Measurements from ENCODE around the gene POLR2L.

POLR2L gene

DNA sequence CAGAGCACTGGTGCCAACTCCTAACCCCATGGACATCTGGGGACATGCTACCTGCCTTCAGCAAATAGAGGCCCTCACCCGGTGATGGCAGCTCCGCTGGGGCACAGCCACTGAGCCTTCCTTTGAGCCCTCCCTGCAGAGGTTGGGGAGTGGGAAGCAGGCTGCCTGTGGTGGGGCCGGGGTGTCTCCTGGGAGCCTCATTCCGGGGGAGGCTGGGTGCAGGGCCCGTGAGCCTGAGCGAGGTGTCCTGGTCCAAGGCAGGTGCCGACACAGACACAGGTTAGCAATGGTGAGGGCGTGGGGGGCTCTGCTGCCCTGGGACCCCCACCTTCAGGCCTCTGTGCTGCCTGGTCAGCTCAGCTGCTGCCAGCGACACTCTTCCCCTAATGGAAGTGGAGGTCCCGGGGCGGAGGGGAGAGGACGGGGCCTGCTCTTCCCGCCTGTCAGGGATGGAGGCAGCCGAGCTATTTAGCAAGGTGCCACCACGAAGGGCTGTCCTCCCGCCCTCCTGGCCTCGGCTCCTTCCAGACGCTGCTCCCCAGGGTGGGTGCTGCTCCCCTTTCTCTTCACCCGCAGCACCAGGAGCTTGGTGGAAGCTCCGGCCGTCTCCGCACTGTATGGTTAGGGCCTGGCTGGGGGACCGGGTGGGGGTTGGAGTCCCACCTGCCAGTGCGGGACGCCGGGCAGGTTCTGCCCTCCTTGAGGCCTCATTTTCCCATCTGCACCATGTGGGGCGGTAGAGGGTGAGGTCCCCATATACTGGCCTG lies 11.5 kb upstream of the POLR2L start:
- DNase-seq, result no peak

DNA sequence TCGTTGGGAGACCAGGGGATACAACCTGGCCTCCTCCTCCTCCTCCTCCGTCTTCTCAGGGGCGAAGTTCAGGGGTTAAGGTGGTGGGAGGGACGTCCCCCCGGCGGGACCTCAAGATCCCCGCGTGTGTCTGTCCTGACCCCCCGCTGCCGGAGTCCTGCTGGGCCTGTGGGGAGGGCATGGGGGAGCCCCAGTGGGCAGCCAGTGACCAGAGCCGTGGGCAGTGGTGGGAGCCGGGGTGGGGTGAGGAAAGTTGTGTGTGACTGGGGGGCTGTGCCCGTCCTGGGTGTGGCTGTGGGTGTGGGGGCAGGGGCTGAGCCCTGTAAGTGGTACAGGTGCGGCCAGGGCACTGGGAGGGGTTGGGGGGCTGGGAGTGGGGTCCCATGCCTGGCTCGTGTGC lies 10.4 kb upstream of the POLR2L start:
- DNase-seq, result no peak

DNA sequence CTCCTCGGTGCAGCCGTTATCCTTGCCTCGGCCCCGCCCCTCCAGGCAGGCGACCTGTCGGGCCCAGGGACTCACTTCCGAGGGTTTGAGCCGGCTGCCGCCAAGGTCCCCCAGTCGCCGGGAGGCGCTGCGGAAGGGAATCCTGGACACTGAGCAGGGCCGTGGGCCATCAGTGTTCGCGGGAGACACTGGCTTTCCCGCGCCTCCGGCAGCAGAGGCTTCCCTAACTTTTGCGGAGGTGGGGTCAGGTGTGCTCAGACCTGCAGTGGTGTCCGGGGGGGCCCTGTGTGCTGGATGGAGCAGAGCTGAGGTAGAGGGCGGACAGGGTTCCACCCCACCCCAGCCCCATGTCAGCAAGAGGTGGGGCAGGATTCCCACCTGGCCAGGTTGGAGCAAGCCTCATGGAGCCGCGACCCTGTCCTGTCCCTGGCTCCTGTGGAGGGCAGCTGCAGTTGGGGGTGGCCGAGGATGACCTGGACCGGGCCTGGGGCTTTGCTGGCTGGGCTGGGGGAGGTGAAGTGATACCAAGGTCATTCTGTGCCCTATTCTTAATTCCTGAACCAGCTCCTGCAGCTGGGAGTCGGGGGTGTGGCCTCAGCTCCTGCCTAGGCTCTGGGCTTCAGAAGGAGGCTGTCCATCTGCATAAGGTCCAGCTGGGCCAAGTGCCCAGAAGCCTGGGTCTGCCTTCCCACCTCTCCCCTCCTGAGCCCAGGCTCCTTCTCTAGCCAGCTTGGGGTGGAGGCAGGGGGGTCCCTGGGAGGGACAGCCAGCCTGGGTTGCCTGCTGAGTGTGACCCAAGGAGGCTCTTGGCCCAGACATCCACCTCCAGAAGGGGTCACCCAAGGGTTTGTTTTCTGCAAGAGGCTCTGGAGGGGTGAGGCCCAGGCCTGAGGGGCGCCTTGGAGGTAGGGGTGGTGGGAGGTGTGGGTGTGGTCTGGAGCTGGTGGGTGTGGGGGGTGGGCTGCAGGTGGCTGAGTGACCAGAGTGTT lies 8.7 kb upstream of the POLR2L start:
- no peak for DNase-seq

DNA sequence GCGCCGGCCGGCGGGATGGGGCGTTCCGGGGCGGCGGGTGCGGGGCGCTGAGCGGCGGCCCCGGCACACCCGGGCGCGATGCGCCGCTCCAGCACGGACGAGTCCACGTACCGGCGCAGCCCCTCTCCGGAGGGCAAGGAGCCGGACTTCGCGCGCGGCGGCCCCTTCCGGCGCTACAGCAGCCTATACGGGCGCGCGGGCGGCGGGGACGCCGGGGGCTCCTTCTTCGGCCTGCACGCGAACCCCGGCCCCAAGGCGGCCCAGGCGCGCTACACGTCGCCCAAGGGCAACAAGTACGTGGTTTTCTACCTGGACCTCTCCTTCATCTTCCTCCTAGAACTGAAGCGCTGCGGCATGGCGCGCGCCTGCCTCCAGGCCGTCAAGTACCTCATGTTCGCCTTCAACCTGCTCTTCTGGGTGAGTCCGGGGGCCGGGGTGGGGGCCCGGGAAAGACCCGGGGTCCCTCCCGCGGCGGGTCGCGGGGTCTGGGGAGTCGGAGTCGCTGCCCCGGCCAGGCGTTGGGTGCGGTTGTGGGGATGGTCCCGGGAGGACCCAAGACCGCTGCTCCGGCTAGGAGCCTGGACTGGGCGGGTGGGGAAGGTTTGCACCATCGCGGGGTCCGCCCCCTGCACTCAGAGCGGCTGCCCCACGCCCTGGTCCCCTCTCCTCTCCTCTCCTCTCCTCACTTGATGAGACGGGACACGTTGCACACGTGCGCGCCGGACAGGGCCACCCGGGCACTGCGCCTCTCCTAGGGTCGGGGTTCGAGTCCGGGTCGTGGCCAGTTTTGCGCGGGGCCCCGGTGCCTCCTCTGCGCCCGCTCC lies 7.8 kb upstream of the POLR2L start:
- DNase-seq, result no peak

DNA sequence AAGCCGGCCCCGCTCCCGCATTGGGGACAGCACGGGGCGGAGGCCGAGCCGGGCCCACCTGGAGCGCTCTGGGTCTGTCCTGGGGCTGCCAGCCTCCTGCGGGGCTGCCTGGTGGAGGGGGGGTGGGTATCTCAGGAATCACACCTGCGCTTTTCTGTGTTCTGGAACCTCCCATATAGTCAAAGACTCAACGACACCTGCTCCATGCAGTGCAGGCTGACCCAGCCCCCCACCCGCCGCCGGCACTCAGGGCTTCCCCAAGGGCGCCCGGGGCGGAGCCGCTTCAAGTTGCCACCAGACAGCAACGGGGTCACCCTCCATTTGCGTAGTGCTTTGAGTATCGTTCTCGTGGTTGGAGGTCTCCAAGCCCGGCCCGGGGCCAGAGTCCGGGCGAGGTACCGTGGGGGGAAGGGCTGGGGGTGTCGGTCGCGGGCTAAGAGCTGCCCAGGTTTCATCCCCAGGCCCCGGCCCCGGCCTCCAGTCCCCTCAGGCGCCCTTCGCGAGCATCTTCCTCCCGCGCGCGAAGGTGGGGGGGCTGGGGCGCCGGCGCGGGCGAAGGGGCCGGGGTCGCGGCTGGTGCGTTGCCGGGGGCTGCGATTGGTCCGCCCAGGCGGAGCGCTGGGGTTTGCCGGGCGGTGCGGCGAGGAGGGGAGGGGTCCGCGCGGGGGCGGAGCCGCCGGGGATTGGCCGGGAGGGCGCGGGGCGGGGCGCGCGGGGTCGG lies 6.9 kb upstream of the POLR2L start:
- DNase-seq, result no peak

DNA sequence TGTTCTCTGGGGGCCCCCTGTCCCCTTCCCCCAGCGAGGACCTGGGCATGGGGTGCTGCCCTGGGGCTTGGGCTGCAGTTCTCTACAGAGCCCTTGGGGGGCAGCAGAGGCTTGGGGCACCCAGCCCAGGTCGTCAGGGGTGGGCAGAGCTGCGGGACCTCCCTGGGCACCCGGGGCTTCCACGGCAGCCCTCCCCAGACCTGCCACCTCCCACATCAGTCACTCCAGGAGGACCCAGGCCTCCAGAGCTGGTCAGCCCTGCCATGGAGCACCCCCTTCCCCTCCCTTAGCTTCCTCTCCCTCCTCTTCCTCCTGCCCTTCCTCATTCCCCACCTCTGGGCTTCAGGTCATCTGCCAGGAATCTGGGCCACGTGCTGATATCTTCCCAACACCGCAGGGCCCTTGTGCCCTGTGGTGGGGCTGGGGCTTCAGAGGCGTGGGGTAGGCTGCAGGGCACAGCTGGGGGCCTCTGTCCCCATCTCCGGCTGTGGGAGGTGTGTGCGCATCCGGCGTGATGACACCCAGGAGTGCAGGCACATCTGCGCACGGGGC lies 6.1 kb upstream of the POLR2L start:
- DNase-seq, result peak; percentile 68

DNA sequence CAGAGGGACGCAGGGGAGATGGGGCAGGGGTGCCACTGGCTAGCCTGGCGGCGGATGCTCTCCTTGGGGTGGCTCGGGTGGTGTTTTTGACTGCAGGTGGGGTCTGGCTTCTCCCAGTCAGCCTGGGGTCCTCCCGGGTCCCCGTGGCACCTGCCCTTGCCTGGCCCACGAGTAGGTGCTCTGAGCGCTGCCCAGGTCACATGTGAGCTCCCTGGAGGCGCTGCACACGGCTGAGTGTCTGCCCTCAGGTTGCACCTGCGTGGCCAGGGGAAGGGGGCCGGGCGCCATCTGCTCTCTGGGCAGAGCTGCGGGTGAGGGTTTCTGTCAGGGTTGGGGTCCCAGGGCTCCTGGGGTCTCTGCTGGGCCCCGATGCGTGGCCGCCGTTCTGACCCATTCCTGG lies 5.5 kb upstream of the POLR2L start:
- DNase-seq, result no peak

DNA sequence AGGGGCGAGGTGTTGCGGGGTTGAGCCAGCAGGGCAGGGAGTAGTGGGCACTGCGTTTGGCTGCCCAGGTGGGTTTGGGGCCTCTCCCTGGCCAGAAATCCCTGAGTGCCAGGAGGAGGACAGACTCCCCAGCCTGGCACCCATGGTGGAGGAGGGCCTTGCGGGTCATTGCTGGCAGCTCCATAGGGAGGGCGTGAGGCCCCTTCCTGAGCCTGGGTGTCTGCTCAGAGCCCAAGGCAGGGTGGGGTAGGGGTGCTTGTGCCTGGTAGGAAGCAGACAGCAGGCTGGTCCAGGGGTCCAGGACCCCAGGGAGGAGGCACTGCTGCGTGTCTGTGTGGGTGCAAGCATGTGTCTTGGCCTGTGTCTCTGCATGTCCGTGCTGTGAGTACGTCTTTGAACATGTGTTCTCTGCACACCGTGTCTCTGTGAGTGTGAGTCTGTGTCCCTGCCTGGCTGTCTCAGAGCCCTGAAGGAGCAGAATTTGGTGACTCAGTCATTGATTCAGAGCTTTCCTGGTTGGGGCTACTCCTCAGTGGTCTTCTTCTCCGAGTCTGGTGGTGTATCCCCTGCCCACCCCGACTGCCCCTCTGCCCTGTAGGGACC lies 4.3 kb upstream of the POLR2L start:
- no peak for DNase-seq

DNA sequence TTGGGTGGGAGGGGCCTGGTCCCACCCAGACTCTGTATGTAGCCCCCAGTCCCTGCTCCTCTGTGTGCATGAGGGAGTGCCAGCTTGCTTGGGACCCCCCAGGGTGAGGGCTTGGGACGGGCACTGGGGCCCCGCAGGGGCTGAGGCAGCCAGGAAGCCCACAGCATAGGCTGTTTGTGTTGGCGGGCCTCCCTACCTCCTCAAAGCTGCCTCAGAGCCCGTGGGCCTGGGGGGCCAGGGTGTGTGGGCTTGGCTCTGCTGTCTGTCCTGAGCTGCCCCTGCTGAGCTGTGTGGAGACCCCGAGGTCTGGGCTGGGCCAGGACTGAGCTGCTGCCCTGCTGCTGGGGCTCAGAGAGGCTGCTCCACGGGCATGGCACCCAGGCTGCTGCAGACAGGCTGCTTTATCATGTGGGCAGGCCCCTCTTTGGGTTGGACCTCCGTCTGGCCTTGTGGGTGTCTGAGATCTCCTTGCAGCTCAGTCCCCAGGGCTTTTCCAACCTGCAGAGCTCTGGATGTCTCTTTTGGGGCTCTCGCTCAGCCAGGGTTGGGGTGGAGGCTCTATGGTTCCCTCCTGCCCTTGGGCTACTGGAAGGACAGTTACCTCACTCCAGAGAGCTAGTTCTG lies 3.7 kb upstream of the POLR2L start:
- no peak for DNase-seq

DNA sequence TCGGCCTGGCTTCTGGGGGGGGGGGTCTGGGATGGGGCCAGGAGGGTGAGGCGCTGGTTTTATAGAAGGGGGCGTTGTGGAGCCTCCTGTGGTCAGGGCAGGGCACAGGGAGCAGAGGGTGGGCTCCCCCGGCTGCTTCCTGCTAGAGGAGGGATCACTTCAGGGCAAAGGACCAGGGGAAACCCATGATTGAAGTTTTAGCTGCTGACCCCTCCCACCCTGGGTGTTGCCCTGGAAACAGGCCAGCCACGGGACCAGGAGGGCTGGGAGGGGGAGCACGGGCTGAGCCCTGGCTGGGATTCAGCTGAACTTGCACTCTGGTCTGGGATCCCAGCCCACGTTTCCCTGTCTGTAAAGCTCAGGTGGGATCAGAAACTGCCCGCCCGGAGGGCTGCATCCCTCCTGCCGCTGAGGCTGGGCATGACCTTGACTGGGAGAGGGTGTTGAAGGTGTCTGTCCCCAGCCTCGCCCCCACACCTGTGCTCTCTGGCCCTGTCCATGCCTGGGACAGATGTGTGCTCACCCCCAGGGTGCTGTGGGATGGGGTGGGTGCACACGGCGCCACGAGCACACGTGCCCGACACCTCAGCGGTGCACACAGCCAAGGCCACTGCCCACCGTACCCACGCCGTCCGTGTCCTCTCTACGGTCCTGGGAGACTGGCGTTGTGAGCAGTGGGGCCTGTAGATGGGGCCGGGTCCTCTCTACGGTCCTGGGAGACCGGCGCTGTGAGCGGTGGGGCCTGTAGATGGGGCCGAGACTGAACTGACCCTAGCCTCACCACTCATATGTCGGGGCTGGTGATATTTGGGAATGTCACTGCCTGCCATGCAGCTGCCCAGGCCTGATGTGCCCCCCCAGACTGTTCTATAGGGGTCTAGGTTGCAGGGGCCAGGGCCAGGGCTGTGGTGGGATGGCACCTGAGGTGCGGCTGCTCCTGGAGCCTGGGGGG lies 2.6 kb upstream of the POLR2L start:
- DNase-seq, result no peak

DNA sequence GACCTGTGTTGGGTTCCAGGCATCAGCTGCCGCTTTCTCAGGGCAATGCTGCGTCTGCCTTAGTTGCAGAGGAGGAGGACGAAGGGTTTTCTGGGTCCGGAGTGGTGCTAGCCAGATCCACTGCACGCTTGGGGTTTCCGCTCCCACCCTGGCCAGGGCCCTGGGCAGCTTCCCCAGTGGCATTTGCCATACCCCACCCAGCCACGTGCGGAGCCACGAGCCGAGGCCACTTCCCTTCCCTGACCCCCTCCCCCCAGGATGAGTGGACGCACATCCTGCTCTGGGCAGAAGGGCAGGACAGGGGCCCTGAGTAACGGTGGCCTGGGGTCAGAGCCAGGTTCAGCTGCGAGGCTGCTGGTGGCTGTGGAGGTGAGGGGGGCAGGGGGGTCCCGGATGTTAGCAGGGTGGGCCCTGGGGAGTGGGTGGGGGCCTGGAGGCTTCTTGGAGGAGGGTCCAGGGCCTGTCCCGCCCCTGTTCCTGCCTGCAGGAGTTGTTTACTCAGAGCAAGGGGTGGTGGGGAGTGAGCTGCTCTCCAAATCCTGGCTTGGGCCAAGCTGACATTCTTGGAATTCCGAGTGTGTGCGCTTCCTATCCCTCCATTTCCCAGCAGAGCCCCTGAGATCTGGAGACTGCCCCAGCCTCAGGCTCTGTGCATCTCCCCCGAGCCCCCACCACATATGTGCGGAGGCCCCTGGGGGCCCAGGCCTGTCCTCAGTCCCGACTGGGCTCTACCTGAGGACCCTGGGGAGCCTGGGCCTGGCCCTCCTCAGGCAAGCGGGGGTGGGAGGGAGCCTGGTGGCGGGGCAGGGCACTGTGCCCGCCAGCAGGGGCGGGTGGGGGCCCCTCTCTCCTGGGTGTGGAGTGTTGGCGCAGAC lies 1.7 kb upstream of the POLR2L start:
- DNase-seq, result no peak

DNA sequence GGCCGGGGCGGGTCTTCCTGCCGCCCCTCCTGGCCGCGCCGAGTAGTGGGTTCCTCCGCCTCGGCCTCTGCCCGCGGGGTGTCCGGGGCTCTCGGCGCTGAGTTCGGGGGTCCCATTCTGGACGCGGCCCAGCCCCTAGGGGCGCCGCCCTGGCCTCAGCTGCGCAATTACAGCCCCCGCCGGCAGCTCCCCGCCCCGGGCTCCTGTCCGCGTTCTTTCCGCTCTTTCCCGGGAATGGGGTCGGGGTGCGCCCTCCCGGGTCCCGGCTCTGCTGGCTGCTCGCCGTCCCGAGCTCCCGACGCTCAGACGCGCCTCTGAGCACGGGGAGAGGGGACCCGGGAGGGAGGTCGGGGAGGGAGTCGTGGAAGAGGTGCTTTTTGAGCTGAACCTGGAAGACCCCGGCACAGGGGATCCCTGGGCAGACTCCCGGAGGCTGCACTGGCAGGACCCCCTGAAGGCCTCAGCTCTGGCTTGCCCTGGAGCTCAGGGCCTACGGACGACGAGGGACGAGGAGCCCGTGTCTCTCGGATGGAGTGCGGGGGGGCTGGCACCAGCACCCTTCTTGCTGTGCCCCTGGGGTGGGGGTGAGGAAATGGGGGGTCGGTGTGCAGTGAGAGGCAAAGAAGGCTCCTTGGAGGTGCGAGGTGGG lies 881 bp upstream of the POLR2L start:
- no peak for DNase-seq

DNA sequence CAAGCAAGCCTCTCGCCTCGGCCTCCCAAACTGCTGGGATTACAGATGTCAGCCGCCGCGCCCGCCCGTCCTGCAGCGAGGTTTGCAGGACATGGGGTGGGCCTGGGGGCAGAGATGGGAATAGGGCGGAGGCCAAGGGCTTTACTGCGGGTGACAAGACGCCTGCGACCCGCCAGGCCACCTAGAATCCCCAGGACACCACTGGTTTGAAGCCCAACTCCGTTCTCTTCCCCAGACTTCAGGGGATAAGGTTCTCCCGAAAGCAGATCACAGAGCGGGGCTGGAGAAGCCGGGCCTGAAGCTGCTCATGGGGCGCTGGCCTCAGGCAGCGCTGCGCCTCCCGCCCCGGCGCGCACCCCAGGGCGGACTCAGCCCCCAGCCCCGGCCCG lies 354 bp downstream of the POLR2L start:
- DNase-seq, result no peak

DNA sequence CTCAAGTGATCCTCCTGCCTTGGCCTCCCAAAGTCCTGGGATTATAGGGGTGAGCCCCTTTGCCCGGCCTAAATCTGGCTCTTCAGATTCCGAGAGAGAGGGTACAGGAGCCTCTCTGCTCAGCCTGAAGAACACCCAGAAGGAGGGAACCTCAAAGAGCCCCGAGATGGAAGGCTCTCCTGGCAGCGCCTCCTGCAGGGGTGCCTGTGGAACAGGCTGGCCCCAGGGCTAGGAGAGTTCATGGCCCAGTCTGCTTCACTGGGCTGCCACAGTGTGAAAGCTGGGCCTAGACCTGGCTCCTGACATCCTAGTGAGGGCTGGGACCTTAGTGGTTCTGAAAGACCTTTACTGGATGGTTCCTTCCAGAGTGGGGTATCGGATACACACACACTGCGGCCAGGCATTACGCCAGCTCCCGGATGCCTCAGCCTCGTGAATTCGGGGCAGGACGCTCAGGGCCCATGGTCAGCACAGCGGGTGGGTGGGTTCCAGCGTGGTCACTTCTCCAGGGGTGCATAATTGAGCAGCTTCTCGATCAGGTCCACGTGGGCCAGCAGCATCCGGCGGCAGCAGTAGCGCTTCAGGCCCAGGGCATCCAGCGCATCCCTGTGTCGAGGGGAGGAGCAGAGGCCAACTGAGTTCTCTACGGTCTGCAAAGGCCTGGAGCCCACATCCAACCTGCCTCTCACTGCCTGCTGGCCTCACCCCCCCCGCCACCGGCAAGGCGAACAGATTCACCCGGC lies 2.3 kb downstream of the POLR2L start:
- no peak for DNase-seq

DNA sequence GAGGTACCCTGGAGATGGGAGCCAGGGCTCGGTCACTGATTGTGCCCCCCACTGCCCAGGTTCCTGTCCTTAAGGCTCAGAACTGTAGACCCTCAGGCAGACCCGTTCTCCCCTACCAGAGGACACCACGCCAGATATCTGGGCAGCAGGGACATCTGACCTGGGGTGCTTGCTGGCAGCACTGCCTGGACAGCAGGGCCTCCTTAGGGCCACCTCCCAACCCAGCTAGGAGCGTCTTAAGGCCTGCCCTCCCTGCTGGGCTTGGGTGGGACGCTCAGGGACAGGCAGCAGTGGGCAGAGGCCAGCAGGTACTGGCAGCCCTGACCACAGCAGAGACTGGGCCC lies 3.1 kb downstream of the POLR2L start:
- no peak for DNase-seq

DNA sequence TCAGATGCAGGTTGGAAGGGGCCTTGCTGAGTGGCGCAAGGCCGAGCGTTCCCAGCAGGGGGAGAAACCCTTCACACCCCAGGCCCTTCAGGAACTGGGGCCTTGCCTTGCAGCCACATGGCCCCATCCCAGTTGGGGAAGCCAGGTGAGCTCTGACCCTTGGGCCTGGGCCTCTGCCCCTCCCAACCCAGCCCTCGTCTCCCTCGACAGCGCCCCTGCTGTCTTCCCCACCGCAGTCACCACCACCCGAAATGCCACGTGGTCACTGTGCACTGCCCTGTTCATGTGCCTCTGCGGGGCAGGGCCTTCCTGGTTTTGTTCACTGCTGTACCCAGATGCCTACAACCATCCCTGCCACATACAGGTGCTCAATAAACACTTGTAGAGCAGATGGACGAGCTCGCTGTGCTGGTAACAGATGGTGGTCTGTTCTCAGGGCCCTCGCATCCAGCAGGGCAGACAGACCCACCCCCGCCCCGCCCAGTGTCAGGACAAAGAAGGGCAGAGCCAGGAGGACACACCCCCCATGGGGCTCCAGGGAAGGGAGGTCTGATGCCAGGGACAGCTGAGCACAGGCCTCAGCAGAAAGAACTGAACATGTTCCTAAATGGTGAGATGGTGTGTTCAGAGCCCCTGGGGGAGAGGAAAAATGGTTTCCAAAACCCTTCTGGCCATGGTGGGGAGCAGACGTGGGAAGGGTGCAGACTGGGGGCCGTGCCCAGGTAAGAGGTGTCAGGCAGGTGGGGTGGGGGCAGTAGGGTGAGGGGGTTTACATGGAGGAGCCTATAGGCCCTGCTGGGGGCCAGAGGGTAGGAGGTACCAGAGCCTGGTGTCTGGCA lies 3.7 kb downstream of the POLR2L start:
- no peak for DNase-seq

DNA sequence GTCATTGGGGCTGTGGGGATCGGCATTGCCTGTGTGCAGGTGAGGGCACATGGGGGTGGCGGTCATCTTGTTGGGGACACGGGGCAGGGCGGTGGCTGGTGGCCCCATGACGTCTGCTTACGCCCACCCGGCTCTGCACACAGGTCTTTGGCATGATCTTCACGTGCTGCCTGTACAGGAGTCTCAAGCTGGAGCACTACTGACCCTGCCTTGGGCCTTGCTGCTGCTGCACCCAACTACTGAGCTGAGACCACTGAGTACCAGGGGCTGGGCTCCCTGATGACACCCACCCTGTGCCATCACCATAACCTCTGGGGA lies 4.4 kb downstream of the POLR2L start:
- no peak for DNase-seq

Measured in activated CD4-positive, alpha-beta T cell treated with anti-CD3 and anti-CD28 coated beads, Interleukin-2, amount 50 U/mL, for 16 hours (primary cell).